Fibroblast of skin of left biceps (primary cell): ENCODE measurements around the gene IQSEC2.

Experiments
- DNase-seq, 2 experiments: peaks; one replicate each; pipeline ENCODE4 v3.0.0-alpha.2; 2013; ENCODE audit warnings: low read depth in 2 of 2

IQSEC2 gene

DNA sequence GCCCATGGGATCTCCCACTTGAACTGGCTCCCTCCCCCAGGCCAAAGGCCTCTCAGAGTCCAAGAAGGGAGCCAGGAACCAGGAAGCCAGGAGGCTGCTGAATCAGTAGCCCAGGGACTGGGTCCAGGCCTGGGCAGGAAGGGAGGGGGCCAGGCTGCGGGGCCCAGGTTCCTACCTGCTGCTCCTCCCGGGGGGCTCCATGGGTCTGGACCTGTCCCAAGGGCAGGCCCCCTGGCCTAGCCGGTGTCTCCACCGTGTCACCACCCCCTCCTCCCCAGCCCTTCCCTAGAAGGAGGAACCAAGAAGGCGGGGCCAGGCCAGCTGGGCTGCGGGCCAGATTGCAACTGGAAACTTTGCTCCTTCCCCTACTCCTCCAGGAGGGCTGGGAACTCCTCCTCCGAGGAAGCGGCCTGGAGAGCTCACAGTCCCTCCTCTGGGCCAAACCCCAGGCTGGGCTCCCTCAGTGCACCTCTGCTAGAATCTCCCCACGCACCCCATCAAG is at the start of gene IQSEC2:
Gene IQSEC2 (minus strand): TSS at position 264 of the 502 bp plus-strand sequence.
- peak; percentile 28 to 47 for DNase-seq

- DNase-seq: no peak
Observed at GRCh38 chrX:53330331-53330730, 48.9 kb upstream of the IQSEC2 start.

DNA sequence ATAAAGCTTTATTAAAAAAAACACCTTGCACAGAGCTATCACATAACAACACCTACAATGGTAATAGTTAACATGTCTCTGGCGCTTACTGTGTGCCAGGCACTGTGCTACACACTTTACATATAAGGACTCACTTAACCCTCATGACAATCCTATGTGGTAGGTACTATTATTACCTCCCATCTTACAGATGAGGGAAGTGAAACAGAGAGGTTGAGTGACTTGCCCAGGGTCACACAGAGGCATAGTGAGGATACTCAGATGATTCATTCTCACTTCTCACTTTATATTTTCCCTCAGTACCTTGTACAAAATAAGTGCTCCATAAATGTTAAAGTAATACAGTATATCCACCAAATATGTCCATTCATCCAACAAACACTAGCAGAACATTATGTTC is 43.4 kb upstream of the IQSEC2 start:
- no peak for DNase-seq

- DNase-seq: no peak
Observed at GRCh38 chrX:53324085-53324484, 42.7 kb upstream of the IQSEC2 start.

GRCh38 chrX:53323196-53323595 is 41.8 kb upstream of the IQSEC2 start:
- DNase-seq: no peak

DNA sequence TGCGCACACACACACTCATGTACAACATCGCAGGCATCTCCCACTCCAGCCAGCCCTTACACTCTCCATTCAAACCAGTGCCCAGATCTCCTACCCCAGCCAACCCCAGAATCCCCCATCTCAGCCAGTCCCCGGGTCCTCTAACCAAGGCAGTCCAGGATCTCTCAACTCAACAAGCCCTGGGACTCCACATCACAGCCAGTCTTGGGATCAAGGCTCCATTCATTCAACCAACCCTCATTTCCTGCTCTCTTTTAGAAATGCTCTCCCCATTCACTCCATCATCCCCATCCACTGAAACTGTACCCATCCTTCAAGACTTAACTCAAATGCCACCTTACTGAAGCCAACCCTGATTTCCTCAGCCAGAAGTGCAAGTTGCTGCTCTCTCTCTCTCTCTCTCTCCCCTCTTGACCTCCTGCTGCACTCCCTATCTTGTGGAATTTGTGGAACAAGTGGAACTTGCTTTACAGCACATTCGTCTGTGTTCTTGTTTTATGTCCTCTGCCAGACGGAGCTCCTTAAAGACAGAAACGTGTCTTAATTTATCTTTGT is 40.6 kb upstream of the IQSEC2 start:
- DNase-seq: no peak

- no peak for DNase-seq
Observed at GRCh38 chrX:53321230-53321942, 40.0 kb upstream of the IQSEC2 start.

DNA sequence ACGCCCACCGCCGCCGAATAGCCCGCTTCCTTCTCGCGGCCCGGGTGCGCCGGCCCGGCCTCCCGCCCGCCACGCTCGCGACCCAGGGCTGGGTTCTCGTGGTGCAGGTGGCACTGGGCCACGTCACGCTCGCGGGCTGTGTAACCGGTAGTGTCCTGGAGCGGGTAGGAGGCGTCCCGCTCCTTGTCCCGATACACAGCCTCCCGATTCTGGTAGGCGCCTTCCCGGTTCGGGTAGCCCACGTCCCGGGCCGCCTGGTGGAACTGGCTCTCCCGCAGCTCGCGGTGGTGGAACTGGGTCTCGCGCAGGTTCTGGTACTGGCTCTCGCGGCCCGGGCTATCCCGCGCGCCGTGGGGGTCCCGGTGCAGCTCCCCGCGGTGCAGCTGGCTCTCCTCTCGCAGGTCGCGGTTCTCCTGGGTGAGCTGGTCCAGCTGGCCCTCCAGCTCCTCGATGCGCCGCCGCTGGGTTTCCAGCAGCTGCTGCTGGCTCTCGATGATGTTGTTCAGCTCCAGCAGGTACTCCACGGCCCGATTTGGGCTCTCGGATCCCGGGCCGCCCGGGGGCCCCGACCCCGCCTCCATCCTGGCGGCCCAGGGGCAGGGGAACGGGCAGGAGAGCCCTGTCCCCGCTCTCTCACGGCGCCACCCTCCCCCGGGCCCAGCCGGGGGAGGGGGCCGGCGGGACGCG is 39.3 kb upstream of the IQSEC2 start:
- DNase-seq: no peak

- DNase-seq: no peak
Observed at GRCh38 chrX:53319614-53320542, 38.5 kb upstream of the IQSEC2 start.

- no peak for DNase-seq
Observed at GRCh38 chrX:53318766-53319353, 37.5 kb upstream of the IQSEC2 start.

DNA sequence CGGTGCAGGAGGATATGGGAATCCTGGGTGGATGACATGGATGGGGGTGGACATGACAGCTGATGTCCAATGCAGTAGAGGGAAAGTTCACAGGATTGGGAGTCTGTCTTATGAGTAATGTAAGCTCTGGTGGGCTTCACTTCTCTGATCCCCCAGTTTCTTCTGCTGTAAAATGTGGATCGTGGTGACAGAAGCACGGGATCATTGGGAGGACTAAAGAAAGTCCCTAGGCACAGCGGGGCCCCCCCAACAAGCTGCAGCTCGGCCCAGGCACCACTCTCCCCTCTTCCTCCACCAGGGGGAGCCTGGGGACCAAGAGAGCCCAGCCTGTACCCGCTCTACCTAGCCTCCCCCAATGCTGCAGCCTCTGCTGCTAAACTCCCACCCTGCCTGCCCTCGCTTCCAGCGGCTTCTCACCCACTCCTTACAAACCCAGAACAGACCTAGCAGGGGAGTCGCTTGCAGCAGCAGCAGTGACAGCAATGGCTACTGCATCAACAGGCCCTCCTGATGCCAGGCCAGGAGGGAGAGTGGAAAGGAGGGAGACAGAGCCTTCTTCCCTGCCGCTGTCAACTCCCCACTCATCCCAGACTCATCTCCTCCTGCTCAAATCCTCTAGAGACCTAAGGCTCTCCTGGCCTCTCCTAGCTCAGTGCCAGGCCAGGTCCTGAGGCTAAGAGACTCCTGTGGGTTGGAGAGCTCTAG is 36.1 kb upstream of the IQSEC2 start:
- DNase-seq: no peak

- DNase-seq: no peak
Observed at GRCh38 chrX:53316860-53317237, 35.5 kb upstream of the IQSEC2 start.

DNA sequence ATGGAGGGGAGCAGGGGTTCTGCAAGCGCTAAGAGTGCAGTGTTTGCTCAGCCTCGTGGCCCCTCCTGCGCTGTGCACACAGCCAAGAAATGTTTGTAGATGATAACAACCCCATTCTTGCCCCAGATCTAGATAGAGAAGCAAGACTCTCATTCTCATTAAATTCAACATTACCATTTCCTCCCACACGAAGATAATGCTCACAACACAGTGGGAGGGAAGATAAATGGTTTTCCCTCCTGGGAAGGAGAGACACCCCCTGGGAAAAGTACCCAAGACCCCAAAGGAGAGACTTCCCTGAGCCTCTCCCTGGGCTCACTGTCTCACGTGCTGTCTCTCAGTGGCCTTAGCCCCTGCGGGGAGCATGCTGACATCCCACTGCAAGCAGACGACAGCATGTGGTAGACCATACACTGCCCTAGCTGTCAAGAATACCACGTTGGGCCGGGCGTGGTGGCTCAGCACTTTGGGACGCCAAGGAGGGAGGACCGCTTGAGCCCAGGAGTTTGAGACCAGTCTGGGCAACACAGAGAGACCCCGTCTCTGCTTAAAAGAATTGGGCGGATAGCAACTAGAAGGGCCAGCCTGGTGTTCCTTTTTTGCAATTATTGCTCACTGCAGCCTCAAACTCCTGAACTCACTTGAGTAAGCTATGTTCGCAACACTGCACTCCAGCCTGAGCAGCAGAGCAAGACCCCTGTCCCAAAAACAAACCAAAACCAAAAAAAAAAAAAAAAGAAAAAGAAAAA is 34.9 kb upstream of the IQSEC2 start:
- no peak for DNase-seq

GRCh38 chrX:53313728-53314105 is 32.3 kb upstream of the IQSEC2 start:
- DNase-seq: no peak

- DNase-seq: no peak
Observed at GRCh38 chrX:53312946-53313727, 31.8 kb upstream of the IQSEC2 start.

DNA sequence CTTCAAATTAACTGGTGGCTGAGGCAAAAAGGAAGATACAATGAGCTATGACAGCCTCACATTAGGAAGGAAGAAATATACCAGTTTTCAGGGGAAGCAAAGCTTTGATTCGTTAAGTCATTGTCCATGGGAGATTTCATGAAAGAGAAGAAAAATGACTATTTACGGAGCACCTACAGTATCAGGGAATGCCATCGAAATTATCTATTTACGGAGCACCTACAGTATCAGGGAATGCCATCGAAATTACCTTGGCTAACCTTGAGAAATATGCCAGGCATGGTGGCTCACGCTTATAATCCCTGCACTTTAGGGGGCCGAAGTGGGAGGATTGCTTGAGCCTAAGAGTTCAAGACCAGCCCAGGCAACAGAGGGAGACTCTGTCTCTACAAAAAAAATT is 28.5 kb upstream of the IQSEC2 start:
- DNase-seq: no peak

DNA sequence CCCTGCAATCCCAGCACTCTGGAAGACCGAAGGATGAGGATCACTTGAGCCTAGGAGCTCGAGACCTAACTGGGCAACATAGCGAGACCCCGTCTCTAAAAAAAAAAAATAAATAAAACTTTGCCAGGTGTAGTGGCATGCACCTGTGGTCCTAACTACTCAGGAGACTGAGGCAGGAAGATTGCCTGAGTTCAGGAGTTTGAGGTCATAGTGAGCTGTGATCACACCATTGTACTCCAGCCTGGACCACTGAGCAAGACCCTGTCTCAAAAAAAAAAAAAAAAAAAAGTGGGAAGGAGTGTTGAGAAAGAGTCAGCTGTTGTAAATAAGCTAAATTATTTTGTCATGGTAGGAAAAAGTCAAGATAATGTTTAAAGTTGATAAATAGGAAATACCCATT is 27.5 kb upstream of the IQSEC2 start:
- no peak for DNase-seq

DNA sequence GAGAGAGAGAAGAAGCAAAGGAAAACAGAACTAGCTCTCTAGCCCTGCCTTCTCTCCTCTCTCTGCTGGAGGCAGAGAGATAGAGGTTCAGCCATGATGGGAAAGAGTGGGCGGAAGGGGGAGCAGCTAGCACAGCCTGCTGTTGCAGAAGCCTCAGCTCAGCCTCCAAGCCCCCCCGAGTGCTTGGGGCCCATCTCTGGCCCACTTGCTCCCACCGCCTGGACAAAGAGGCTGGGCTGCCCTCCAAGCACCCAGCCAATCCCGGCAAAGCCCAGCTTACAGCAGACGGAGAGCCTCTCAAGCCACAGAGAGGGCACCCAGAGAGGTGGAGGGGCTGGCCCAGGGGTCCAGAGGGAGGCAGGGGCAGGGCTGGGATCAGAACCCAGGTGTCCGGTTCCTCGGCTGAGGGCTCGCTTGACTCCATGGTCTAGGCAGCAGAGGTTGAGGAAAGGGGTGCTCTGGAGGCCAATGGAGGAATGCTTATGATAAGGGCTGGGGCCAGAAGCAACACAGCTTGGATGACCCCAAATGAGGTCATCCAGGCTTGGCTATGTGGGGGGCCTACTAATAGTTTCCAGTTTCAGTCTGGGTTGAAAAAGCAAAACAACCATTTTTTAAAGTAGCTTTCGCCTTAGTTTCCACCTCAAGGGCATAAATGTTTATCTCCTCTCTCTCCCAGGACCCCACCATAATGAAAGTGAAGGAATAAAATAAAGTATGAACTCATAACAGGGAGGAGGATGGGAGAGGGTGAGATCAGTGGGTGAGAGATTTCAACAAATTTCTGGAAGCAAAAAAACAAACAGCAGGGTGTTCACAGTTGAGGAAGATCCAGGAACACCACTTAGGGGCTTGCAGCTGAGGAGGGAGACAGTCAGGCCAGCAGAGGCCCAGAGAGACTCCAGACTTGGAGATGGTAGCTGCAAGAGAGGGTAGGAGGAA is 24.9 kb upstream of the IQSEC2 start:
- DNase-seq: no peak
